HUES64 (cell line): ENCODE measurements around the gene KCNA10.

Source experiments
- H3K27ac ChIP-seq: 2 replicates; pipeline ENCODE4 v1.7.0; 2013; ENCODE audit warnings: low read depth, low read length, inconsistent platforms
- H3K27me3 ChIP-seq: 2 replicates; pipeline ENCODE4 v1.6.1; 2013; ENCODE audit warnings: mild to moderate bottlenecking, low read length; ENCODE audit not compliant: insufficient read depth
- H3K36me3 ChIP-seq: 2 replicates; pipeline ENCODE4 v1.6.1; 2013; ENCODE audit warnings: mild to moderate bottlenecking, low read length; ENCODE audit not compliant: insufficient read depth
- H3K4me1 ChIP-seq: 2 replicates; pipeline ENCODE4 v1.6.1; 2013; ENCODE audit warnings: mild to moderate bottlenecking, low read length, moderate library complexity; ENCODE audit not compliant: insufficient read depth
- H3K4me3 ChIP-seq: 2 replicates; pipeline ENCODE4 v1.5.1; 2013; ENCODE audit warnings: mild to moderate bottlenecking, low read length, moderate library complexity
- H3K9ac ChIP-seq: 2 replicates; pipeline ENCODE4 v1.6.1; 2013; ENCODE audit warnings: mild to moderate bottlenecking, low read depth, low read length
- H3K9me3 ChIP-seq: 2 replicates; pipeline ENCODE4 v1.6.1; 2013; ENCODE audit warnings: low read depth, low read length; ENCODE audit not compliant: insufficient read depth
- WGBS: fragments of 150-250, 120-280 bp; methylation state at CpG from one replicate; pipeline ENCODE4 v1.1.7; 2013; ENCODE audit warnings: missing lambda C conversion rate; 5-methylcytosine and 5-hydroxymethylcytosine counted together

The KCNA10 gene

DNA sequence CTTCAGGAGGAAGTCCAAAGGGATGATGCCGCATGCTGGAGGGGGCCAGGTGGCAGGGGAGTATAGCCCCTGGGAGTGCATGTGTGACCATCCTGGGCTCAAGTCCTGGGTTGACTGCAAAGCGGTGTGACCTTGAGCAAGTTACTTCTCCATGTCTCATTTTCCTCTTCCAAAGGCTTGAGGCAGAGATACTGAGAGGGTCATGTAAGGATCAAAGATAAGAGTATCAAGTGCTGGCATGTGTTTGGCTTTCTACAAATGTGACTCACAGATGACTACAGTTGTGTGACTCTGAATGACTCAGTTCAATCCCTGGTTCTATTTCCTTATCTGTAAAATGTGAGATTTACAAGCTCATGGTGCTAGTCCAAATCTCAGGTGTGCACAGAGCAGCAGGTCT is 41.9 kb downstream of the KCNA10 start:
- WGBS = 96% methylated on average over 2 of the region's 2 CpGs
- Histone ChIP-seq H3K9ac (no peak overlapping the region), H3K4me1 (peaks cover 18% of the 10 kb centered on the region; the same call in 1 of the 2 replicates), H3K4me3 (no peak overlapping the region), H3K27me3 (no peaks in the 10 kb centered on the region), H3K9me3 (no peaks in the 10 kb centered on the region), H3K27ac (no peak overlapping the region), H3K36me3 (no peaks in the 10 kb centered on the region)

DNA sequence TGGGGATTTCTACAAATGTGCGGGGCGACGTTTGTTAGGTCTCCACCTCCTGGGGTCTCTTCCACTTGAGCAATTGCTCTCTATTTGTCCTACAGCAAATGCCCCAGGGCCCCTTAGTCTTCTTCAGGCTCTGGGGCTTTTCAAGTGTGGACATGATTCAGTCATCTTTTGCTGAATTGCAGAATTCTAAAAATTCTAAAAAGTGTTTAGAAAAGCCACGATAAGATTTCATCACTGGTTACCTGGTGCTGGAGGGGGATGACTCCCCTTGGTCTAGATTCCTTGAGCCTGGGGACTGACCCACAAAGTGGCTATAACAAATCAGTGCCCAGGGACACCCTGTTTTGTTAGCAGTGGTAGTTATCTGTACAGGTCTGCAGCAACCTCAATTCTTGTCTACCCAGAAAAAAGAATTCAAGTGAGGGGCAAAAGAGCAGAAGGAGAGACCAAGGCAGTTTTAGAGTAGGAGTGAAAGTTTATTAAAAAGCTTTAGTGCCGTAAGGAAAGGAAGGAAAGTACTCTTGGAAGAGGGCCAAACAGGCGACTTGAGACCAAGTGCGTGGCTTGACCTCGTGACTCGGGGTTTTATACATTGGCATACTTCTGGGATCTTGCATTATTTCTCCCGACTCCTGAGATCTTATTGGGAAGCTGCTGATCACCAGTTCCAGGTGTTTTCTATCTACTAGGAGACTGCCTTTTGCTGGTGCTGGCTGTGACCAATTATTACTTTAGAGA is 42.8 kb downstream of the KCNA10 start:
- H3K9me3 ChIP-seq = no peaks in the 10 kb centered on the region
- no peaks in the 10 kb centered on the region for H3K36me3 ChIP-seq
- H3K9ac ChIP-seq = no peak overlapping the region
- no peak overlapping the region for H3K27ac ChIP-seq
- 95% methylated on average over 10 of the region's 10 CpGs for WGBS
- no peaks in the 10 kb centered on the region for H3K27me3 ChIP-seq
- no peak overlapping the region for H3K4me3 ChIP-seq
- peaks cover 17% of the 10 kb centered on the region; the same call in 1 of the 2 replicates for H3K4me1 ChIP-seq

DNA sequence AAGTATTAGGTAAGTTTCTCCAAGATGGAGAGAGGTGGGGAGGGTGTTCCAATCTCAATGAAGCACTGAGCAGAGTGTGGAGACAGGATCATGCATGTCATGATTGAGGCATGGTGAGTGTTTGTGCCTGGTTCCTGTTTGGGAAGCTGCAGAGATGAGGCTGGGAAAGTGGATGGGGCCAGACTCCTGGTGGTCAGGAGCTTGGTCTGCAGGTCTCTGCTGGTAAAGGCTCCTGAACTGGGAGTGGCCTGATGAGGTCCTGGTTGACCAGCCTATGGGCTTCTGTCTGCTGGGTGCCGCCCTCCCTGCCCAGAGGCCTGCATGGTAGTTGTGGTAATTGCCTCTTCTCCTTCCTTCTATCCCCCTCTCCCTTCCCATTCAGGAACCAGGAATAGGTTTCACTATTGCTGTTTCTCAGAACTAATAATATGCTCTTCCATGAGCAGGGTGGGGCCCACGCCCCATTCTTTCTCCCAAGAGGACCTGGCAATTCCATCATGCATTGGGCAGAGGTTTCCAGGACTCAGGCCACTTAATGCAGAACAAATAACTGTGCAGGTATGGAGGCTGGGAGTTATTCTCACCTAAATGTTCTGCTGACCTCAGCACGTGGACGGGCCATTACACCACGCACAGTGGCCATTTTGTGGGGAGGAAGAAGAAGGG is 43.5 kb downstream of the KCNA10 start:
- H3K27me3 ChIP-seq = no peaks in the 10 kb centered on the region
- H3K27ac ChIP-seq = no peak overlapping the region
- H3K9ac ChIP-seq = no peak overlapping the region
- H3K4me3 ChIP-seq = no peak overlapping the region
- whole genome bisulfite sequencing = 91% methylated on average over 5 of the region's 5 CpGs
- H3K36me3 ChIP-seq = no peaks in the 10 kb centered on the region
- no peaks in the 10 kb centered on the region for H3K9me3 ChIP-seq
- peaks cover 17% of the 10 kb centered on the region; the same call in 1 of the 2 replicates for H3K4me1 ChIP-seq

DNA sequence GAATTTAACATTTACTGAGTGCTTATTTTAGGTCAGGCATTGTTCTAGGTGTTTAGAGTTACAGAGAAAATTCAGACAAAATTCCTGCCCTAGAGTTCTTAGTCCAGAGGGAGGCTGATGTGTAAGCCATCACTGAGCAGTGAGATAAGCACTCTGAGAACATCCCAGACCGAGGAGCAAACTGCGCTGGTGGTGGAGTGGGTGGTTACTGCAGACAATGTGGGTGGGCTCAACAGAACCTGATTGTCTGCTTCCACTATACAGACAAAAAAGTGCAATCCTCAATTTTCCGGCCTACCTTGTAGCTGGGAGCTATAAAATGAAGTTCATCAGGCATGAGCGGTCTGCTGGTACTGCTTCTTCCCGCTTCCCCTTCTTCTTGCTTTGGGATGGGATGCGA is 44.5 kb downstream of the KCNA10 start:
- WGBS = 91% methylated on average over 6 of the region's 6 CpGs
- Histone ChIP-seq H3K4me3 (no peak overlapping the region), H3K27me3 (no peaks in the 10 kb centered on the region), H3K4me1 (peaks cover 17% of the 10 kb centered on the region; the same call in 1 of the 2 replicates), H3K9ac (no peak overlapping the region), H3K9me3 (no peaks in the 10 kb centered on the region), H3K36me3 (no peaks in the 10 kb centered on the region), H3K27ac (no peak overlapping the region)

DNA sequence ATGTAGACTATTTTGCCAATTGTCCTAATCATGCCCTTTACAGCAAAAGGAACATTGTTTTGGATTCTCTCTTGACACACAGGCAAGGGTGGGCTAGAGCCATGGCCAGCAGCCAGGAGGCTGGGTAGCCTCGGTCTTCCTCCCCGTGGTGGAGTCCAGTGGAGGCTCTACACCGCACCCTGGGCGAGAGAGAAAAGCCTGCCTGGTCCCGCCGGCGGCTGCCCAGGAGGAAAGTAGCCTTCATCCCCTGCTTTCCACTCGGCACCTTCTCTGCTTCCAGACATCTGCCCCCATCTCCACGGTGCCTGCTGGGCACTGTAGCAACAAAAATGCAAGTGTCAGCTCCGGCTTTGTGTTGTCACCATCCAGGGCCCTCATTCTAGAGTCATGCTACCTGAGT is 46.4 kb downstream of the KCNA10 start:
- Histone ChIP-seq H3K9me3 (no peaks in the 10 kb centered on the region), H3K9ac (no peak overlapping the region), H3K4me1 (peaks cover 5% of the 10 kb centered on the region; the same call in 1 of the 2 replicates), H3K36me3 (no peaks in the 10 kb centered on the region), H3K4me3 (no peak overlapping the region), H3K27me3 (no peaks in the 10 kb centered on the region), H3K27ac (no peak overlapping the region)
- 89% methylated on average over 10 of the region's 10 CpGs for WGBS

DNA sequence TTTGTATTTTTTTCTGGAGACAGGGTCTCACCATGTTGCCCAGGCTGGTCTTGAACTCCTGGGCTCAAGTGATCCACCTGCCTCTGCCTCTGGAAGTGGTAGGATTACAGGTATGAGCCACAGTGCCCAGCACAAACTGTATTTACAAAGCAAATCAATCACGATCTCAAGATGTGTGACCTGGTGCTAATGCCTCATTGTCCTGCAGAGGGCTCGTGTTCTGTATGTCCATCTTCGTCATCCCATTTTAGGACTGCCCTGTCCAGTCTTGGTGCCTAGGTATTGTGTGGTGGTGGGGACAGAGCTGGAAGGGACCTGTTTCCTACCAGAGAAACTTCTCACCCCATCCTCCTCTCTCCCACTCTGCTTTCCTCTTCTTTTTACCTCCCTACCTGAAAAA is 47.8 kb downstream of the KCNA10 start:
- H3K4me1 ChIP-seq = no peaks in the 10 kb centered on the region
- no peak overlapping the region for H3K4me3 ChIP-seq
- no peak overlapping the region for H3K9ac ChIP-seq
- no peaks in the 10 kb centered on the region for H3K36me3 ChIP-seq
- 92% methylated on average over 3 of the region's 3 CpGs for WGBS
- no peaks in the 10 kb centered on the region for H3K27me3 ChIP-seq
- no peak overlapping the region for H3K27ac ChIP-seq
- H3K9me3 ChIP-seq = no peaks in the 10 kb centered on the region
